Measurements from ENCODE around the gene SEMG1. TPM values are rescaled to one million over a fixed set of nuclear protein-coding genes. Genes with fewer than 3 reads are reported as not detected.

SEMG1 gene
- polyA plus RNA-seq, 1 donor (not counting 4 experiments of a cell fraction or from before 2014, with no cell fraction given): not detected

DNA sequence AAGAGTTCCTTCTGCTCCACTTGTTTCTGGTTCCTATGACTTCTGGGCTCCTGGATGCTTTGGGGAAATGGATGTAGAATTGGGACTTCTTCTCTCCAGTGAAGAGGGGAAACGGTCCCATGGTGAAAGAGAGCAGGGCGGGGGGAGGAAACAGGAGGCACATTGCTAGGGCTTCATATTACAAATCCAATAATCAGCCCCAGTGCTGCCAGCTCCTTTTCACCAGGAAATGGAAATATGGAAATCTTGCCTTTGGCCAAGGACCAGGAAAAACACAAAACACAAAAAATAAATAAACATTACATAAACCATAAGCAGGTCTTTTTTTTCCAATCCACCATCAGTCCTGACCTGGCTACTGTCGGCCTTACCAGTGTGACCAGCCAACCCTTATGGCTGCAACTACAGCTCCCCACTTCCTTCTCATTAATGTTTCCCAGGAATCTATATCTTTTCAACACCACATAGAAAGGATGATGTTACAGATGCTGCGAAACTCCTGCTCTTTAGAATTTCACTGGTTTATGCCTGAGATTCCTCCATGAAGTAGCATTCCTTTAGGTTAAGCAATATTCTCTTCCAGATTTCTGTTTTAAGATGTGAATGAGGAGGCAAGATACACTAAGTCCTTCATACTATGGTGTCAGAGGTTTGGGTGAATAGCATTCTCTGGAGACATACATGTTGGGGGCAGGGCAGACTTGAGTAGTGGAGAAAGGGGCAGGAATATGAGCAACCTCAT lies 30.1 kb upstream of the SEMG1 start:
- Histone ChIP-seq H2AFZ (ENCODE audit: control insufficient read depth, low read length) (no peak overlapping the region), H3K4me1 (ENCODE audit: control insufficient read depth, extremely low read depth, insufficient read depth, low read length) (no peaks in the 10 kb centered on the region), H4K20me1 (ENCODE audit: control insufficient read depth, extremely low read depth, insufficient read depth, low read length) (no peaks in the 10 kb centered on the region), H3K4me3 (ENCODE audit: control insufficient read depth in 2 of 3, extremely low read depth in 1 of 3, insufficient read depth in 2 of 3, low read depth in 1 of 3, low read length in 3 of 3) (no peak overlapping the region), H3K9me3 (ENCODE audit: control insufficient read depth, low read depth, low read length) (no peaks in the 10 kb centered on the region), H3K9ac (ENCODE audit: control insufficient read depth, extremely low read depth, insufficient read depth, low read length) (no peak overlapping the region), H3K36me3 (ENCODE audit: control insufficient read depth in 2 of 2, extremely low read depth in 1 of 2, insufficient read depth in 2 of 2, low read length in 2 of 2) (no peaks in the 10 kb centered on the region), H3K79me2 (ENCODE audit: control insufficient read depth, insufficient read depth, low read length) (no peaks in the 10 kb centered on the region), H3K27ac (ENCODE audit: control insufficient read depth, insufficient read depth, low read length) (no peak overlapping the region), H3K27me3 (ENCODE audit: control insufficient read depth, extremely low read depth, insufficient read depth, low read length) (peaks cover 18% of the 10 kb centered on the region), H3K9me1 (ENCODE audit: control insufficient read depth, extremely low read depth, insufficient read depth, low read length) (no peaks in the 10 kb centered on the region), H3K4me2 (ENCODE audit: control insufficient read depth, extremely low read depth, insufficient read depth, low read depth, low read length) (no peak overlapping the region)
- dilution Hi-C loops (cut with MboI; ENCODE audit: extremely low pct_ligation_motif_present, low sequenced_read_pairs): no loop called here
- no peak for DNase-seq (ENCODE audit: low read depth, low spot score)
- TF ChIP-seq EZH2 (IDR thresholded peaks at IDR 0.05; ENCODE audit: low read length): no peak
- no peak for TF ChIP-seq CTCF (optimal IDR thresholded peaks at IDR 0.05 in 1 of 3, IDR thresholded peaks at IDR 0.05 in 1 of 3, conservative IDR thresholded peaks at IDR 0.05 in 1 of 3; ENCODE audit: extremely low read depth in 1 of 3, insufficient read depth in 2 of 3, low read length in 3 of 3)
- FAIRE-seq: no peak

DNA sequence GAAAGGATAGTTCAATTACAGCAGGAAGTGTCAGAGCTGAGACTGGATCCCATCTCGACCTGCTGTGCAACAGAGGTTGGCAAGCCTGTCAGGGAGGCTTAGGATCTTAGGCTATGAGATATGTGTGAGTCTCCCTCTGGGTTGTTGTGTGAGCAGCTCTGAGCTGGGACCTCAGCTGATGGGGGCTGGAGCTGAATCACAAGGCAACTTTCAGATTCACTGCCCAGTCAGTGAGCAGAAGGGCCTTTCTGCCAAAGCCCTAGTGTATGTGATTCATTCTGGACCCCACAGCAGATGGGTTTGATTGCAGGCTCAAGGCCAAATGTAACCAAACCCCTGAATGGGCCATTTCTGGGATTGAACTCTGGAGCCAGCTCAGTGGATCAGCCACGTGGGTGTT lies 27.7 kb upstream of the SEMG1 start:
- Histone ChIP-seq H3K79me2 (ENCODE audit: control insufficient read depth, insufficient read depth, low read length) (no peaks in the 10 kb centered on the region), H3K4me1 (ENCODE audit: control insufficient read depth, extremely low read depth, insufficient read depth, low read length) (no peaks in the 10 kb centered on the region)

More for the DNA sequence above, 27.7 kb upstream of the SEMG1 start:
- Histone ChIP-seq H3K27ac (ENCODE audit: control insufficient read depth, insufficient read depth, low read length) (no peak overlapping the region), H2AFZ (ENCODE audit: control insufficient read depth, low read length) (no peak overlapping the region), H3K36me3 (ENCODE audit: control insufficient read depth in 2 of 2, extremely low read depth in 1 of 2, insufficient read depth in 2 of 2, low read length in 2 of 2) (no peaks in the 10 kb centered on the region), H3K9ac (ENCODE audit: control insufficient read depth, extremely low read depth, insufficient read depth, low read length) (no peak overlapping the region), H3K27me3 (ENCODE audit: control insufficient read depth, extremely low read depth, insufficient read depth, low read length) (peaks cover 14% of the 10 kb centered on the region), H3K4me2 (ENCODE audit: control insufficient read depth, extremely low read depth, insufficient read depth, low read depth, low read length) (no peak overlapping the region), H4K20me1 (ENCODE audit: control insufficient read depth, extremely low read depth, insufficient read depth, low read length) (no peaks in the 10 kb centered on the region), H3K4me3 (ENCODE audit: control insufficient read depth in 2 of 3, extremely low read depth in 1 of 3, insufficient read depth in 2 of 3, low read depth in 1 of 3, low read length in 3 of 3) (no peak overlapping the region), H3K9me3 (ENCODE audit: control insufficient read depth, low read depth, low read length) (no peaks in the 10 kb centered on the region), H3K9me1 (ENCODE audit: control insufficient read depth, extremely low read depth, insufficient read depth, low read length) (no peaks in the 10 kb centered on the region)
- TF ChIP-seq EZH2 (IDR thresholded peaks at IDR 0.05; ENCODE audit: low read length) (no peak), CTCF (optimal IDR thresholded peaks at IDR 0.05 in 1 of 3, IDR thresholded peaks at IDR 0.05 in 1 of 3, conservative IDR thresholded peaks at IDR 0.05 in 1 of 3; ENCODE audit: extremely low read depth in 1 of 3, insufficient read depth in 2 of 3, low read length in 3 of 3) (no peak)
- DNase-seq (ENCODE audit: low read depth, low spot score) (no peak), FAIRE-seq (no peak)
- dilution Hi-C loops (cut with MboI; ENCODE audit: extremely low pct_ligation_motif_present, low sequenced_read_pairs): no loop called here
